Gastrocnemius medialis (tissue), 4 donors: ENCODE measurements around the gene ATP11A. TPM values are rescaled to one million over a fixed set of nuclear protein-coding genes. Genes with fewer than 3 reads are reported as not detected.
"Not testable (repeated sequence)": the region's sequence is repeated elsewhere in the genome, so short reads cannot be mapped to it uniquely, and the experiment has no call there.

Source experiments
- ATAC-seq, 2 donors: fragments of 150-250 bp; one replicate each; pipeline ENCODE4 v1.9.1; 2016
- DNase-seq, 2 donors: peaks; one replicate each; pipeline ENCODE4 v3.0.0-alpha.2; 2019
- H3K27ac ChIP-seq, 4 donors: fragments of 200-600 bp; sonication (generic); 1 replicate in 1 of 4; 2 replicates in 3 of 4; pipeline ENCODE4 v1.5.1; 2016 to 2018; ENCODE audit warnings: mild to moderate bottlenecking in 2 of 4, moderate library complexity in 1 of 4
- H3K27me3 ChIP-seq, 3 donors: fragments of 200-600 bp; sonication (generic) in 2 of 3; 1 replicate in 1 of 3; 2 replicates in 2 of 3; pipeline versions ENCODE4 v1.5.1 to v1.6.0; 2016 to 2019; ENCODE audit warnings: mild to moderate bottlenecking in 1 of 3, moderate library complexity in 1 of 3
- H3K36me3 ChIP-seq, 2 donors: fragments of 200-600 bp; sonication (generic) in 1 of 2; one replicate each; pipeline ENCODE4 v1.5.1; 2017 to 2018
- H3K4me1 ChIP-seq, 2 donors: fragments of 200-600 bp; sonication (generic) in 1 of 2; one replicate each; pipeline ENCODE4 v1.5.1; 2016 to 2017; ENCODE audit warnings: mild to moderate bottlenecking in 2 of 2
- H3K4me3 ChIP-seq, 4 donors: fragments of 200-600 bp; sonication (generic) in 3 of 4; 1 replicate in 1 of 4; 2 replicates in 3 of 4; pipeline ENCODE4 v1.5.1; 2016 to 2019; ENCODE audit warnings: mild to moderate bottlenecking in 2 of 4
- H3K9me3 ChIP-seq, 3 donors: fragments of 200-600 bp; sonication (generic) in 2 of 3; 1 replicate in 1 of 3; 2 replicates in 2 of 3; pipeline ENCODE4 v1.5.1; 2016 to 2019
- CTCF ChIP-seq, 5 experiments: fragments of 450-650 bp in 3 of 5; fragments of 200-600 bp in 2 of 5; sonication (generic) in 2 of 5; IDR thresholded peaks in 4 of 5; conservative IDR thresholded peaks in 1 of 5; 1 replicate in 4 of 5; 2 replicates in 1 of 5; pipeline ENCODE4 v1.5.1; 2016 to 2019; ENCODE audit warnings: antibody characterized with exemption in 5 of 5, mild to moderate bottlenecking in 3 of 5, moderate library complexity in 3 of 5
- POLR2A ChIP-seq, 2 donors: fragments of 450-650 bp; IDR thresholded peaks; one replicate each; pipeline ENCODE4 v1.6.1; 2017; ENCODE audit warnings: antibody characterized with exemption in 2 of 2, mild to moderate bottlenecking in 2 of 2, moderate library complexity in 2 of 2
- in situ Hi-C, 4 donors: fragments of 200-750 bp; cut with MboI; loops; one replicate each; pipeline versions ENCODE4 v1.15.0 to v1.8.0; 2017; ENCODE audit warnings: low sequenced_read_pairs in 4 of 4
- intact Hi-C: fragments of 100-400 bp; cut with DNase I; formaldehyde crosslinking; loops from one replicate; pipeline ENCODE4 v1.15.1; 2023; ENCODE audit warnings: low total_unique reads
- total RNA-seq, 4 donors: library from RNA; depleted of rRNA; stranded (reverse); fragments of >200 nt; gene quantifications; one replicate each; pipeline versions ENCODE4 v1.1.0 to v1.2.3, GENCODE V29; 2016

The ATP11A gene
- total RNA-seq, 4 donors from 2014 or later: 10.0 to 14.2 (median 12.6) TPM

DNA sequence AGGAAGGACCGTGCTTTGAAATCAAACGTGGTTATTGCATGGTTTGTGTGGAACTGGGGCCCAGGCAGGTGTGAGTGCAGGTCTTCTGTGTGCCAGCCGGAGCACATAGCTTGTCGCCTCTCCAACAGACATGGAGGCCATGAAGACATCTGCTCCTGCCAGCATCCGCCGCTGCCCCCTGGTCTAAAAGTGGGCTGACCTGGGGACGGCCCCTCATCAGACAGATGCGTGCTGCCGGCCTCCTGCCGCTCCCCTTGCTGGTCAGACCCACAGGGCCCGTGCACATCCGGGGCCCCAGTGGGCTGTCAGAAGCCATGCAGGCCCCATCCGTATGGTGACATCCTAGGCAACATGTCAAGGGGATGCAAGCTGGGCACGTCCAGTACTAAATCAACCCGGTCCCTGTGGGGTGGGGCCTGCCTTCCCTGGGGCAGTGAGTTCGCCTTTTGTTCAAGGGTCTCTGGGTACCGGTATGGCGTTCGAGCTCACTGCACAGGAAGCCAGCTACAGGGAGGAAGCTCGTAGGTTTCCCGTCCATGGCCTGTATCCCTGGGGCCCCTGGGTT, 191.2 kb downstream of the ATP11A start:
- intact Hi-C loops: no loop called here
- peaks cover 0 to 5% of the 10 kb centered on the region in 2 donors for H3K4me1 ChIP-seq
- H3K27ac ChIP-seq: no peak overlapping the region
- no peaks in the 10 kb centered on the region for H3K27me3 ChIP-seq
- H3K9me3 ChIP-seq: no peaks in the 10 kb centered on the region
- peaks cover 0 to 36% of the 10 kb centered on the region in 2 donors for H3K36me3 ChIP-seq
- no peak for TF ChIP-seq POLR2A (IDR thresholded peaks at IDR 0.05)
- no peak for TF ChIP-seq CTCF (IDR thresholded peaks at IDR 0.05 in 4 of 5, conservative IDR thresholded peaks at IDR 0.05 in 1 of 5)
- DNase-seq (no peak), ATAC-seq (no peak)
- in situ Hi-C loops: no loop called here
- no peak overlapping the region for H3K4me3 ChIP-seq

DNA sequence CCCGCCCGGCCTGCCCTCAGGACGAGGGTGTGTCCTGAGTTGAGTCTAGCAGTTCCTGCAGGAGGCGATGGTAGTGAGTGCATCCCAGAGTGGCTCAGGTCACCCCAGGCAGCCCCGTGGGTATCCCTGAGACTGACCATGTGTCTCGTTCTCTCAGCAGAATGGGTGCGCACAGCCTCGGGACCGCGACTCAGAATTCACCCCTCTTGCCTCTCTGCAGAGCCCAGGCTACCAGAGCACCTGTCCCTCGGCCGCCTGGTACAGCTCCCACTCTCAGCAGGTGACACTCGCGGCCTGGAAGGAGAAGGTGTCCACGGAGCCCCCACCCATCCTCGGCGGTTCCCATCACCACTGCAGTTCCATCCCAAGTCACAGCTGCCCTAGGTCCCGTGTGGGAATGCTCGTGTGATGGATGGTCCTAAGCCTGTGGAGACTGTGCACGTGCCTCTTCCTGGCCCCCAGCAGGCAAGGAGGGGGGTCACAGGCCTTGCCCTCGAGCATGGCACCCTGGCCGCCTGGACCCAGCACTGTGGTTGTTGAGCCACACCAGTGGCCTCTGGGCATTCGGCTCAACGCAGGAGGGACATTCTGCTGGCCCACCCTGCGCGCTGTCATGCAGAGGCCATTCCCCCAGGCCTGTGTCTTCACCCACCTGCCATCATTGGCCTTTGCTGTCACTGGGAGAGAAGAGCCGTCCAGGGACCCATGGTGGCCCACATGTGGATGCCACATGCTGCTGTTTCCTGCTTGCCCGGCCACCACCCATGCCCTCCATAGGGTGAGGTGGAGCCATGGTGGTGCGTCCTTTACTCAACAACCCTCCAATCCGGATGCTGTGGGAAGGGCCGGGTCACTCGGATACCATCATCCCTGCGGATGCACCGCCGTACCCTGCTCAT, 192.1 kb downstream of the ATP11A start:
- TF ChIP-seq CTCF (IDR thresholded peaks at IDR 0.05 in 4 of 5, conservative IDR thresholded peaks at IDR 0.05 in 1 of 5) (no peak), POLR2A (IDR thresholded peaks at IDR 0.05) (no peak)
- intact Hi-C loops: no loop called here
- DNase-seq: no peak
- H3K9me3 ChIP-seq: no peaks in the 10 kb centered on the region
- no peaks in the 10 kb centered on the region for H3K27me3 ChIP-seq
- H3K36me3 ChIP-seq: peaks cover 0 to 27% of the 10 kb centered on the region in 2 donors
- no peak overlapping the region for H3K27ac ChIP-seq
- peaks cover 0 to 9% of the 10 kb centered on the region in 2 donors for H3K4me1 ChIP-seq
- no peak for ATAC-seq
- no peak overlapping the region for H3K4me3 ChIP-seq
- in situ Hi-C loops: no loop called here

GRCh38 chr13:112882555-112883024, 192.8 kb downstream of the ATP11A start:
- H3K27me3 ChIP-seq: no peaks in the 10 kb centered on the region
- H3K9me3 ChIP-seq: no peaks in the 10 kb centered on the region
- intact Hi-C loops (no loop called here), in situ Hi-C loops (no loop called here)
- H3K27ac ChIP-seq: no peak overlapping the region
- ATAC-seq (no peak), DNase-seq (no peak)
- no peak overlapping the region for H3K4me3 ChIP-seq
- H3K4me1 ChIP-seq: peaks cover 0 to 9% of the 10 kb centered on the region in 2 donors
- TF ChIP-seq CTCF (IDR thresholded peaks at IDR 0.05 in 4 of 5, conservative IDR thresholded peaks at IDR 0.05 in 1 of 5) (no peak), POLR2A (IDR thresholded peaks at IDR 0.05) (no peak)
- peaks cover 0 to 24% of the 10 kb centered on the region in 2 donors for H3K36me3 ChIP-seq

- DNase-seq (no peak), ATAC-seq (no peak)
- no peak overlapping the region for H3K27ac ChIP-seq
- H3K4me3 ChIP-seq: no peak overlapping the region
- peaks cover 0 to 9% of the 10 kb centered on the region in 2 donors for H3K4me1 ChIP-seq
- TF ChIP-seq POLR2A (IDR thresholded peaks at IDR 0.05) (no peak), CTCF (IDR thresholded peaks at IDR 0.05 in 4 of 5, conservative IDR thresholded peaks at IDR 0.05 in 1 of 5) (no peak)
- H3K36me3 ChIP-seq: peaks cover 0 to 17% of the 10 kb centered on the region in 2 donors
- no peaks in the 10 kb centered on the region for H3K27me3 ChIP-seq
- in situ Hi-C loops (no loop called here), intact Hi-C loops (no loop called here)
- no peaks in the 10 kb centered on the region for H3K9me3 ChIP-seq
These were observed 193.6 kb downstream of the ATP11A start for GRCh38 chr13:112883241-112883945.

DNA sequence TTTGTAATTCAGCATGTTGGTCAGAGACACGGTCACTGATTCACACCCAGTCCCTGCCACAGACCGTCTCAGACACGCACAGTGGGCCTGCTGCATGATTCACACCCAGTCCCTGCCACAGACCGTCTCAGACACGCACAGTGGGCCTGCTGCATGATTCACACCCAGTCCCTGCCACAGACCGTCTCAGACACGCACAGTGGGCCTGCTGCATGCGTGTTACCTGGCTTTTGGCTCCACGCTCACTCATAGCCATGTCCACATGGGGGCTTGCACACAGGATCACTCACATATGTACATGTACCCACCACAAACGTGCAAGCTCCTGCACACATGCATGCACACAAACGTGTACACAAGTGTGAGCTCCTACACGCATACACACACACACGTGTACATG, 194.9 kb downstream of the ATP11A start:
- H3K27me3 ChIP-seq, in situ Hi-C loops, H3K4me1 ChIP-seq, intact Hi-C loops, H3K9me3 ChIP-seq, H3K27ac ChIP-seq, DNase-seq, ATAC-seq, H3K4me3 ChIP-seq, H3K36me3 ChIP-seq: not testable (repeated sequence)
